HG03571 (cell line): Measurements from ENCODE around the gene HSFX1.
A peak's percentile ranks its signal among the peaks of the same experiment; 100 is the strongest.
"Not testable (repeated sequence)": the region's sequence is repeated elsewhere in the genome, so short reads cannot be mapped to it uniquely, and the experiment has no call there.

ENCODE experiments used
- ATAC-seq: cut with Tn5 transposase; IDR thresholded peaks from one replicate; pipeline ENCODE4 v1.9.1; 2021; ENCODE audit not compliant: unreplicated experiment

Gene HSFX1

GRCh38 chrX:149773768-149774167 is at the start of gene HSFX1:
Gene HSFX1 (plus strand): TSS chrX:149774068. CDS start chrX:149774682, 614 bp downstream.
- not testable (repeated sequence) for ATAC-seq

- not testable (repeated sequence) for ATAC-seq
These were observed 46.6 kb upstream of the HSFX1 start for GRCh38 chrX:149727308-149727707.

GRCh38 chrX:149742269-149742668 is 31.6 kb upstream of the HSFX1 start:
- ATAC-seq: not testable (repeated sequence)

- ATAC-seq: not testable (repeated sequence)
These were observed 27.4 kb upstream of the HSFX1 start for GRCh38 chrX:149746390-149747007.

- ATAC-seq: no peak
These were observed 16.4 kb upstream of the HSFX1 start for GRCh38 chrX:149757206-149758067.

- no peak for ATAC-seq
These were observed 15.7 kb upstream of the HSFX1 start for GRCh38 chrX:149758068-149758714.

GRCh38 chrX:149758715-149759078 is 15.2 kb upstream of the HSFX1 start:
- not testable (repeated sequence) for ATAC-seq

- no peak for ATAC-seq
These were observed 14.0 kb upstream of the HSFX1 start for GRCh38 chrX:149759824-149760223.

GRCh38 chrX:149760965-149761364 is 12.9 kb upstream of the HSFX1 start:
- no peak for ATAC-seq

- not testable (repeated sequence) for ATAC-seq
These were observed 11.8 kb upstream of the HSFX1 start for GRCh38 chrX:149761858-149762674.

GRCh38 chrX:149762696-149763614 is 10.9 kb upstream of the HSFX1 start:
- no peak for ATAC-seq

- ATAC-seq: not testable (repeated sequence)
These were observed 3.5 kb upstream of the HSFX1 start for GRCh38 chrX:149770344-149770743.

- ATAC-seq: not testable (repeated sequence)
These were observed 842 bp upstream of the HSFX1 start for GRCh38 chrX:149773026-149773425.

- not testable (repeated sequence) for ATAC-seq
These were observed 4.1 kb downstream of the HSFX1 start for GRCh38 chrX:149777999-149778398.

- ATAC-seq: not testable (repeated sequence)
These were observed 7.9 kb downstream of the HSFX1 start, which contains the start of gene MAGEA9 for GRCh38 chrX:149781727-149782126. Gene MAGEA9 (plus strand): TSS chrX:149781930. CDS start chrX:149786211, 4,281 bp downstream.

GRCh38 chrX:149795531-149795930 is 21.7 kb downstream of the HSFX1 start:
- peak; percentile 98 for ATAC-seq

- no peak for ATAC-seq
These were observed 25.3 kb downstream of the HSFX1 start for GRCh38 chrX:149799095-149799714.

- ATAC-seq: no peak
These were observed 26.1 kb downstream of the HSFX1 start for GRCh38 chrX:149799938-149800337.

GRCh38 chrX:149803458-149804062 is 29.7 kb downstream of the HSFX1 start:
- ATAC-seq: no peak
